Endothelial cell of umbilical vein (primary cell): ENCODE results near the gene AURKAIP1. TPM values are rescaled to one million over a fixed set of nuclear protein-coding genes. Genes with fewer than 3 reads are reported as not detected.

ENCODE experiments used
- BruUV-seq: library from RNA; stranded (reverse); fragments of 400-500 nt; replicated peaks from 2 replicates; lab custom pipeline; 2021; lab: Mats Ljungman, UMichigan
- CTCF ChIA-PET: fragments of 300-600, 350-600 bp; sonication (Branson Sonifier 250); formaldehyde crosslinking; loops from one replicate; lab custom pipeline; 2021; ENCODE audit warnings: antibody characterized with exemption, inconsistent platforms; lab: Charles Lee
- POLR2A ChIA-PET: fragments of 300-600, 350-600 bp; sonication (Branson Sonifier 250); formaldehyde crosslinking; loops from one replicate; lab custom pipeline; 2021; ENCODE audit warnings: antibody characterized with exemption, inconsistent platforms; lab: Charles Lee
- DNase-seq: peaks from one replicate; pipeline ENCODE4 v3.0.0-alpha.2; 2011; ENCODE audit warnings: low read depth, low spot score
- FAIRE-seq: peaks from 2 replicates; lab custom pipeline; 2011; peaks lifted over from hg19 to GRCh38; lab: Jason Lieb, UNC
- H2AFZ ChIP-seq: 2 replicates; pipeline ENCODE4 v1.6.0; 2012; ENCODE audit warnings: low read depth, low read length, control low read depth, inconsistent platforms
- H3K27ac ChIP-seq: 2 replicates; pipeline ENCODE4 v1.5.1; 2011; ENCODE audit warnings: low read depth, mild to moderate bottlenecking, control low read depth, low read length, moderate library complexity; ENCODE audit not compliant: insufficient read depth
- H3K27me3 ChIP-seq, 2 experiments: 2 replicates each; pipeline versions ENCODE4 v1.6.0 to v1.6.1; 2011; ENCODE audit warnings: low read length in 2 of 2, mixed read lengths in 1 of 2; ENCODE audit not compliant: control insufficient read depth in 2 of 2, insufficient read depth in 2 of 2
- H3K36me3 ChIP-seq, 2 experiments: 2 replicates in 1 of 2; 3 replicates in 1 of 2; pipeline ENCODE4 v1.5.1; 2011; ENCODE audit warnings: low read length in 2 of 2, mild to moderate bottlenecking in 1 of 2, moderate library complexity in 1 of 2; ENCODE audit not compliant: control insufficient read depth in 2 of 2, insufficient read depth in 2 of 2; ENCODE audit errors: extremely low read depth in 1 of 2
- H3K4me1 ChIP-seq: 3 replicates; pipeline ENCODE4 v1.5.1; 2011; ENCODE audit warnings: mild to moderate bottlenecking, low read length; ENCODE audit not compliant: control insufficient read depth, insufficient read depth; ENCODE audit errors: extremely low read depth
- H3K4me2 ChIP-seq: 2 replicates; pipeline ENCODE4 v1.6.1; 2011; ENCODE audit warnings: low read length, control low read depth, mixed read lengths; ENCODE audit not compliant: insufficient read depth
- H3K4me3 ChIP-seq, 3 experiments: fragments of 200-600 bp in 1 of 3; sonication (generic), shearing (Covaris generic) in 1 of 3; replicated peaks in 1 of 3; 2 replicates each; pipeline ENCODE4 v1.5.1; 2011 to 2016; ENCODE audit warnings: control low read depth in 3 of 3, low read length in 3 of 3, mild to moderate bottlenecking in 2 of 3, inconsistent platforms in 1 of 3, low read depth in 1 of 3, moderate library complexity in 1 of 3; ENCODE audit not compliant: insufficient read depth in 1 of 3
- H3K79me2 ChIP-seq: 2 replicates; pipeline ENCODE4 v1.6.0; 2012; ENCODE audit warnings: low read length, inconsistent platforms; ENCODE audit not compliant: control insufficient read depth, insufficient read depth
- H3K9ac ChIP-seq: replicated peaks from 2 replicates; pipeline ENCODE3; 2011; ENCODE audit warnings: low read length, control low read depth; ENCODE audit not compliant: insufficient read depth; ENCODE audit errors: extremely low read depth
- H3K9me1 ChIP-seq: replicated peaks from 3 replicates; pipeline ENCODE4 v1.6.0; 2011; ENCODE audit warnings: mild to moderate bottlenecking, low read length; ENCODE audit not compliant: control insufficient read depth, insufficient read depth; ENCODE audit errors: extremely low read depth
- H3K9me3 ChIP-seq: replicated peaks from 2 replicates; pipeline ENCODE4 v1.5.1; 2012; ENCODE audit warnings: low read length, inconsistent platforms; ENCODE audit not compliant: control insufficient read depth, insufficient read depth
- H4K20me1 ChIP-seq: replicated peaks from 2 replicates; pipeline ENCODE3; 2011; ENCODE audit warnings: mild to moderate bottlenecking, low read length; ENCODE audit not compliant: control insufficient read depth, insufficient read depth; ENCODE audit errors: extremely low read depth
- CTCF ChIP-seq, 2 donors: IDR thresholded peaks; 1 replicate in 1 of 2; 2 replicates in 1 of 2; pipeline ENCODE4 v1.5.1; 2011; ENCODE audit warnings: low read length in 2 of 2, mild to moderate bottlenecking in 2 of 2, moderate library complexity in 2 of 2, control low read depth in 1 of 2, inconsistent platforms in 1 of 2, low read depth in 1 of 2; ENCODE audit not compliant: insufficient read depth in 1 of 2; ENCODE audit errors: extremely low read depth in 1 of 2
- EZH2 ChIP-seq: IDR thresholded peaks from 2 replicates; pipeline ENCODE4 v1.6.1; 2012; ENCODE audit warnings: borderline replicate concordance, low read depth, mild to moderate bottlenecking, moderate library complexity, low read length, inconsistent platforms; ENCODE audit not compliant: severe bottlenecking
- FOS ChIP-seq: IDR thresholded peaks from 2 replicates; pipeline ENCODE4 v1.6.1; 2011; ENCODE audit warnings: mild to moderate bottlenecking, low read length, moderate library complexity, borderline replicate concordance; ENCODE audit not compliant: insufficient read depth
- GATA2 ChIP-seq: IDR thresholded peaks from 2 replicates; pipeline ENCODE4 v1.7.0; 2011; ENCODE audit warnings: low read depth, mild to moderate bottlenecking, moderate library complexity, mixed read lengths, low read length; ENCODE audit not compliant: insufficient read length, insufficient read depth
- JUN ChIP-seq: IDR thresholded peaks from 2 replicates; pipeline ENCODE4 v1.6.1; 2011; ENCODE audit warnings: borderline replicate concordance, low read depth; ENCODE audit not compliant: insufficient read length, insufficient read depth
- MYC ChIP-seq: IDR thresholded peaks from one replicate; pipeline ENCODE4 v1.6.1; 2011; ENCODE audit warnings: mild to moderate bottlenecking, low read depth, low read length
- POLR2A ChIP-seq: IDR thresholded peaks from 2 replicates; pipeline ENCODE4 v1.6.1; 2012; ENCODE audit warnings: low read depth, mild to moderate bottlenecking, control low read depth, low read length
- POLR2AphosphoS5 ChIP-seq: IDR thresholded peaks from 2 replicates; pipeline ENCODE4 v1.6.1; 2012; ENCODE audit warnings: low read depth, mild to moderate bottlenecking, control low read depth, low read length, moderate library complexity; ENCODE audit not compliant: insufficient read depth
- dilution Hi-C: fragments of 300-500 bp; cut with MboI; formaldehyde crosslinking; loops from one replicate; pipeline ENCODE4 v1.15.0; 2019; ENCODE audit warnings: low sequenced_read_pairs; ENCODE audit not compliant: extremely low pct_ligation_motif_present
- intact Hi-C: fragments of 100-400 bp; cut with micrococcal nuclease; formaldehyde crosslinking; loops from one replicate; pipeline ENCODE4 v1.10.0; 2022
- polyA plus RNA-seq, 4 experiments: library from polyadenylated mRNA; depleted of rRNA in 3 of 4; stranded (reverse) in 3 of 4; unstranded in 1 of 4; fragments of >200 nt; gene quantifications; 2 replicates each; pipeline versions ENCODE4 v1.2.1 to v1.2.3, GENCODE V29; 2011 to 2012; ENCODE audit warnings: missing spikeins in 1 of 4
- total RNA-seq: library from RNA; stranded (reverse); gene quantifications from 2 replicates; pipeline ENCODE4 v1.2.3, GENCODE V29; 2021
- TF ChIP-seq, protein P1 (sequence below): IDR thresholded peaks from 2 replicates; pipeline ENCODE4 v1.6.1; 2011; ENCODE audit not compliant: insufficient read depth, insufficient read length

AURKAIP1 gene
- total and polyA plus RNA-seq, 2 donors (not counting 3 experiments of a cell fraction or from before 2014, with no cell fraction given) = 73.3 to 151 TPM

DNA sequence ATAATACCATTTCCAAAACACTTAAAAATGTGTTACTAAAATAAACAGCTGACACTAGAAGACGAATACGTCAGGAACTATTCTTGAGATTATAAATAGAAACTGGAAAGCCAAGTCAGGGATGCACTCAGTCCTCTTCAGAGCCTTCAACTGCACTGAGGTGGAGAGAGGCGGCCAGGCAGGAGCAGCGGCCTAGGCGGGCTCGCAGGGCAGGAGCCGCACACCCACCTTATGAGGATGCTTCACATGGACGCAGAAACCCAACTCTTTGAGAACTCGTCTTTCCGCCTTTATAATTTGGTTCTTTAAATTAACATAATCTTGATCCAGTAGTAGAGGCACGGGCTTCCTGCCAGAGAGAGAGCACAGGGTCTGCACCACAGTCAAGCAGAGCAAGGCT lies 20.2 kb upstream of the AURKAIP1 start:
- no TSS peak for BruUV-seq
- POLR2A ChIA-PET = interaction anchor here (0.7 kb wide), 1 partner anchor 81 kb away, joined by 3 read pairs; no protein-coding TSS in a partner anchor
- peaks cover 52% of the 10 kb centered on the region for H3K79me2 ChIP-seq
- CTCF ChIA-PET = no interaction called here
- H3K27me3 ChIP-seq = no peaks in the 10 kb centered on the region
- H3K9me1 ChIP-seq = no peaks in the 10 kb centered on the region
- H3K9ac ChIP-seq = no peak overlapping the region
- no peak overlapping the region for H2AFZ ChIP-seq
- no peak for DNase-seq
- intact Hi-C loops = no loop called here
- no peak for TF ChIP-seq CTCF (IDR thresholded peaks at IDR 0.05; ENCODE audit: extremely low read depth in 1 of 2, insufficient read depth in 1 of 2, low read depth in 1 of 2, low read length in 2 of 2)
- H3K27ac ChIP-seq = no peak overlapping the region
- H3K9me3 ChIP-seq = no peaks in the 10 kb centered on the region
- dilution Hi-C loops = no loop called here
- H3K4me2 ChIP-seq = no peak overlapping the region
- H3K4me3 ChIP-seq = no peak overlapping the region
- peaks cover 15% of the 10 kb centered on the region for H3K4me1 ChIP-seq
- H4K20me1 ChIP-seq = no peaks in the 10 kb centered on the region
- H3K36me3 ChIP-seq = peaks cover 23 to 40% of the 10 kb centered on the region in 2 experiments
- no peak for FAIRE-seq

DNA sequence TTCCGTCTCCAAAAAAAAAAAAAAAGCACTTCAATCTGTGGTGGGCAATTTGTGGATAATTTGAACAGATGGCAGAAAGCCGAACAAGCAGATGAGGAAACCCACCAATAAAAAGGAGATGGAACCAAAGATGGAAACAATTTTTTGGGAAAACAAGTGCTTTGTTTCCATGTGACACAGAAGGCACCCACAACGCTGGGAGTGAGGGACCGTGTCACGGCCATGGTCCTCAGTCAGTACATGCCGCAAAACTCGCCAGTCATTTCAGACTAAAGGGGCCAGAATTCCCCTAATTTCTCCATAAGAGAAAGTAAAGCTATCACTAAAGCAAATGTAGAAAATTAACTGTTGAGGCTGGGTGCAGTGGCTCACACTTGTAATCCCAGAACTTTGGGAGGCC lies 19.1 kb upstream of the AURKAIP1 start:
- Histone ChIP-seq H3K79me2 (peaks cover 45% of the 10 kb centered on the region), H3K9me1 (no peaks in the 10 kb centered on the region), H3K4me2 (no peak overlapping the region), H3K9ac (no peak overlapping the region), H3K4me1 (peaks cover 13% of the 10 kb centered on the region), H3K27ac (no peak overlapping the region), H3K36me3 (peaks cover 30 to 49% of the 10 kb centered on the region in 2 experiments), H3K9me3 (no peaks in the 10 kb centered on the region), H2AFZ (no peak overlapping the region), H3K27me3 (no peaks in the 10 kb centered on the region), H4K20me1 (no peaks in the 10 kb centered on the region), H3K4me3 (no peak overlapping the region)
- dilution Hi-C loops (no loop called here), intact Hi-C loops (no loop called here)
- ChIA-PET POLR2A (no interaction called here), CTCF (no interaction called here)
- no TSS peak for BruUV-seq
- DNase-seq = no peak
- FAIRE-seq = no peak
- no peak for TF ChIP-seq CTCF (IDR thresholded peaks at IDR 0.05; ENCODE audit: extremely low read depth in 1 of 2, insufficient read depth in 1 of 2, low read depth in 1 of 2, low read length in 2 of 2)
- no peak for TF ChIP-seq FOS
- TF ChIP-seq POLR2AphosphoS5 = no peak
- TF ChIP-seq JUN = no peak
- no peak for TF ChIP-seq GATA2
- TF ChIP-seq, protein P1, sequence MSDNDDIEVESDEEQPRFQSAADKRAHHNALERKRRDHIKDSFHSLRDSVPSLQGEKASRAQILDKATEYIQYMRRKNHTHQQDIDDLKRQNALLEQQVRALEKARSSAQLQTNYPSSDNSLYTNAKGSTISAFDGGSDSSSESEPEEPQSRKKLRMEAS = no peak
- no peak for TF ChIP-seq EZH2
- TF ChIP-seq POLR2A = no peak
- TF ChIP-seq MYC = no peak
